Measurements from ENCODE around the gene WDR11.

The WDR11 gene

GRCh38 chr10:120806081-120806480, 45.1 kb upstream of the WDR11 start:
- Mint-ChIP-seq H3K27me3 (ENCODE audit: low read depth) (peaks cover 6% of the 10 kb centered on the region), H3K4me1 (no peaks in the 10 kb centered on the region), H3K27ac (no peak overlapping the region), H3K4me3 (no peak overlapping the region), H3K36me3 (ENCODE audit: low read depth) (no peaks in the 10 kb centered on the region), H3K9me3 (no peaks in the 10 kb centered on the region)
- TF ChIP-seq CTCF (IDR thresholded peaks at IDR 0.05; ENCODE audit: unreplicated experiment in 3 of 3), result no peak

GRCh38 chr10:120810298-120810697, 40.9 kb upstream of the WDR11 start:
- no peaks in the 10 kb centered on the region for H3K9me3 Mint-ChIP-seq
- peaks cover 6% of the 10 kb centered on the region for H3K27me3 Mint-ChIP-seq (ENCODE audit: low read depth)
- H3K27ac Mint-ChIP-seq, result no peak overlapping the region
- H3K36me3 Mint-ChIP-seq (ENCODE audit: low read depth), result no peaks in the 10 kb centered on the region
- H3K4me1 Mint-ChIP-seq, result no peaks in the 10 kb centered on the region
- H3K4me3 Mint-ChIP-seq, result no peak overlapping the region
- no peak for TF ChIP-seq CTCF (IDR thresholded peaks at IDR 0.05; ENCODE audit: unreplicated experiment in 3 of 3)

- no peaks in the 10 kb centered on the region for H3K4me1 Mint-ChIP-seq
These were observed 38.1 kb upstream of the WDR11 start for GRCh38 chr10:120813085-120813484.

GRCh38 chr10:120818301-120818700, 32.9 kb upstream of the WDR11 start:
- no peak for TF ChIP-seq CTCF (IDR thresholded peaks at IDR 0.05; ENCODE audit: unreplicated experiment in 3 of 3)
- Mint-ChIP-seq H3K9me3 (peaks cover 2% of the 10 kb centered on the region), H3K4me1 (peaks cover 12% of the 10 kb centered on the region), H3K4me3 (no peak overlapping the region), H3K27ac (no peak overlapping the region), H3K36me3 (ENCODE audit: low read depth) (no peaks in the 10 kb centered on the region), H3K27me3 (ENCODE audit: low read depth) (peaks cover 4% of the 10 kb centered on the region)

More at GRCh38 chr10:120813085-120813484, 38.1 kb upstream of the WDR11 start:
- no peak overlapping the region for H3K4me3 Mint-ChIP-seq
- peaks cover 6% of the 10 kb centered on the region for H3K27me3 Mint-ChIP-seq (ENCODE audit: low read depth)
- H3K9me3 Mint-ChIP-seq, result peaks cover 2% of the 10 kb centered on the region
- no peaks in the 10 kb centered on the region for H3K36me3 Mint-ChIP-seq (ENCODE audit: low read depth)
- H3K27ac Mint-ChIP-seq, result no peak overlapping the region
- no peak for TF ChIP-seq CTCF (IDR thresholded peaks at IDR 0.05; ENCODE audit: unreplicated experiment in 3 of 3)

GRCh38 chr10:120819366-120819765, 31.8 kb upstream of the WDR11 start:
- peaks cover 2% of the 10 kb centered on the region for H3K9me3 Mint-ChIP-seq
- no peak overlapping the region for H3K4me3 Mint-ChIP-seq
- peaks cover 19% of the 10 kb centered on the region for H3K4me1 Mint-ChIP-seq
- TF ChIP-seq CTCF (IDR thresholded peaks at IDR 0.05; ENCODE audit: unreplicated experiment in 3 of 3), result no peak
- H3K36me3 Mint-ChIP-seq (ENCODE audit: low read depth), result no peaks in the 10 kb centered on the region
- no peak overlapping the region for H3K27ac Mint-ChIP-seq
- peaks cover 4% of the 10 kb centered on the region for H3K27me3 Mint-ChIP-seq (ENCODE audit: low read depth)

GRCh38 chr10:120823266-120823665, 27.9 kb upstream of the WDR11 start:
- H3K9me3 Mint-ChIP-seq, result no peaks in the 10 kb centered on the region
- peaks cover 4% of the 10 kb centered on the region for H3K27me3 Mint-ChIP-seq (ENCODE audit: low read depth)
- TF ChIP-seq CTCF (IDR thresholded peaks at IDR 0.05; ENCODE audit: unreplicated experiment in 3 of 3), result no peak
- H3K36me3 Mint-ChIP-seq (ENCODE audit: low read depth), result no peaks in the 10 kb centered on the region
- H3K27ac Mint-ChIP-seq, result peak overlapping the region; percentile 1 to 26 (median 5)
- H3K4me3 Mint-ChIP-seq, result no peak overlapping the region
- H3K4me1 Mint-ChIP-seq, result peaks cover 32% of the 10 kb centered on the region
